ENCODE results near the gene TMEM94.

The TMEM94 gene

GRCh38 chr17:75498726-75499213, 42.3 kb downstream of the TMEM94 start:
- DNase-seq (ENCODE audit: low read depth): no peak
- TF ChIP-seq, protein P1, sequence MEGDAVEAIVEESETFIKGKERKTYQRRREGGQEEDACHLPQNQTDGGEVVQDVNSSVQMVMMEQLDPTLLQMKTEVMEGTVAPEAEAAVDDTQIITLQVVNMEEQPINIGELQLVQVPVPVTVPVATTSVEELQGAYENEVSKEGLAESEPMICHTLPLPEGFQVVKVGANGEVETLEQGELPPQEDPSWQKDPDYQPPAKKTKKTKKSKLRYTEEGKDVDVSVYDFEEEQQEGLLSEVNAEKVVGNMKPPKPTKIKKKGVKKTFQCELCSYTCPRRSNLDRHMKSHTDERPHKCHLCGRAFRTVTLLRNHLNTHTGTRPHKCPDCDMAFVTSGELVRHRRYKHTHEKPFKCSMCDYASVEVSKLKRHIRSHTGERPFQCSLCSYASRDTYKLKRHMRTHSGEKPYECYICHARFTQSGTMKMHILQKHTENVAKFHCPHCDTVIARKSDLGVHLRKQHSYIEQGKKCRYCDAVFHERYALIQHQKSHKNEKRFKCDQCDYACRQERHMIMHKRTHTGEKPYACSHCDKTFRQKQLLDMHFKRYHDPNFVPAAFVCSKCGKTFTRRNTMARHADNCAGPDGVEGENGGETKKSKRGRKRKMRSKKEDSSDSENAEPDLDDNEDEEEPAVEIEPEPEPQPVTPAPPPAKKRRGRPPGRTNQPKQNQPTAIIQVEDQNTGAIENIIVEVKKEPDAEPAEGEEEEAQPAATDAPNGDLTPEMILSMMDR (IDR thresholded peaks at IDR 0.05; ENCODE audit: insufficient read depth, low read depth, low read length, missing control alignments): no peak
- H3K4me3 ChIP-seq (ENCODE audit: low read depth, low read length): no peak overlapping the region

DNA sequence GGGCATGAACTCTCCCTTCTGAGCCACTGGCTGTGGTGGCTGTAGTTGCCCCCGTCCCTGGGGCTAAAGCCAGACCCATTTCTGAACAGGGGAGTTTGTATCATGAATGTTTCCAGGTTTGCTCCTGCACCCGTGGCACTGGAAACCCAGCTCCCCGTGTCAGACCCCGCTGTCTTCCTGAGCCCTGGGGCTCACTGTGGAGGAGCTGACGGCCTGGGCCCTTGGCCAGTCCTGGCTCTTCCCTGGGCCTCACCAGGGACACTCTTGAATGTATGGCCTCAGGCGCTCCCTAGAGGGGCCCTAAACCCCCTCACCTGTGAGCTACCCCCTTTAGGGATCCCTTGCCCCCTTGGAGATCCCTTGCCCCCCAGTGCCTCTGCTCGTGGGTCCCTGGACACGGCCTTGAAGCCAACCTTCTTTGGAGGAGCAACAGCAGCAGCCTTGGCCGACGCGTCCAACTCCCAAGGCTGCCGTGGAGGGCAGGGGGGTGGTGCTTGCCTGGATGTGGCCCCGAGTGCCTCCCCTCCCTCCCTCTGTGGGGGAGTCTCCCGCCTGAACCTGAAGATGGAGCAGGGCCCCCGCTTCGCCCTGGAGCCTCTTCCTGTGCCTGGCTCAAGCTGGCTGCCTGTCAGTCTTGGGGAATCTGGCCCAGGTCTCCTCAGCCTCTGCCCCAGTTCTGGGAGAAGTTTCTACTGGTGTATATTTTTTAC, 43.0 kb downstream of the TMEM94 start:
- TF ChIP-seq, protein P1 (IDR thresholded peaks at IDR 0.05; ENCODE audit: insufficient read depth, low read depth, low read length, missing control alignments): no peak
- DNase-seq (ENCODE audit: low read depth): no peak
- no peak overlapping the region for H3K4me3 ChIP-seq (ENCODE audit: low read depth, low read length)

- H3K4me3 ChIP-seq (ENCODE audit: low read depth, low read length): no peak overlapping the region
- DNase-seq (ENCODE audit: low read depth): no peak
- TF ChIP-seq, protein P1 (IDR thresholded peaks at IDR 0.05; ENCODE audit: insufficient read depth, low read depth, low read length, missing control alignments): no peak
Measured at GRCh38 chr17:75500419-75501216, 44.2 kb downstream of the TMEM94 start.

DNA sequence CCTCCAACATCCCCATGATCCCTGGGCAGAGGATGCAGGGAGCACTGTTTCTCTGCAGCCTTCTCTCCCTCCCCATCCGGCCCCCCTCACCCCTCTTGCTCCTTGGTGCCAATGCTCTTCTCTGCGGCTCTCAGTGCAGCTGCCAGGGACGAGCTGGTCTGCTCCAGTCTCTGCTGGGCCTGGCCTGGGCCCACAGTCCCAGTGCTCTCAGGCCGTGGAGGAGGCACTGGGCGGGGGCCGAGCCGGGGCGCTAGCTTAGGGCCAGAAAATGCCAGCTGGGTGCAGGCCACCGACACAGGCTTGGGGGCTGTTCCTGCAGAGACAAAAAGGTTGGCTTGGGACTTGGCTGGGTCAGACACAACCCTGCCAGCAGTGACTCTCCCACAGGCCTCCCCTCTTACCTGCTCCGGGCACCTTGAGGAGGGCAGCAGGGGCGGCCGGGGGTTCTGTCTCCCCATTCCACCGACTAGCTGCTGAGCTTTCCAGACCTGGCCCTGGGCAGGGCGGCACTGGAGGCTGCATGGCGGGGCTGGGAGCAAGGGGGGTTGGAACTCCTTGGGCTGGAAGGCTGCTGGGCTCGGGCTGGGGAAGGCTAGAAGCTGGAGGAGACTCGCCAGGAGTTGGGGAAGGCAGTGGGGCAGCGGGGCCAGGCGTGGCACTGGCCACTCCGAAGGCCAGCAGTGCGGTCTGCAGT, 45.1 kb downstream of the TMEM94 start:
- no peak overlapping the region for H3K4me3 ChIP-seq (ENCODE audit: low read depth, low read length)
- DNase-seq (ENCODE audit: low read depth): no peak
- TF ChIP-seq, protein P1 (IDR thresholded peaks at IDR 0.05; ENCODE audit: insufficient read depth, low read depth, low read length, missing control alignments): no peak

- TF ChIP-seq, protein P1 (IDR thresholded peaks at IDR 0.05; ENCODE audit: insufficient read depth, low read depth, low read length, missing control alignments): no peak
- no peak for DNase-seq (ENCODE audit: low read depth)
- H3K4me3 ChIP-seq (ENCODE audit: low read depth, low read length): no peak overlapping the region
Measured at GRCh38 chr17:75502072-75502720, 45.8 kb downstream of the TMEM94 start.

- DNase-seq (ENCODE audit: low read depth): no peak
- TF ChIP-seq, protein P1 (IDR thresholded peaks at IDR 0.05; ENCODE audit: insufficient read depth, low read depth, low read length, missing control alignments): no peak
- H3K4me3 ChIP-seq (ENCODE audit: low read depth, low read length): no peak overlapping the region
Measured at GRCh38 chr17:75502721-75503329, 46.4 kb downstream of the TMEM94 start.
